Activated T-cell treated with anti-CD3 and anti-CD28 coated beads, Interleukin-2, amount 50 U/mL, for 1 hour (primary cell): ENCODE results near the gene PTPRQ.

Source experiments
- DNase-seq: peaks from one replicate; pipeline ENCODE4 v3.0.0-alpha.2; 2020

PTPRQ gene

GRCh38 chr12:80576641-80577418 lies 132.8 kb downstream of the PTPRQ start:
- no peak for DNase-seq

DNA sequence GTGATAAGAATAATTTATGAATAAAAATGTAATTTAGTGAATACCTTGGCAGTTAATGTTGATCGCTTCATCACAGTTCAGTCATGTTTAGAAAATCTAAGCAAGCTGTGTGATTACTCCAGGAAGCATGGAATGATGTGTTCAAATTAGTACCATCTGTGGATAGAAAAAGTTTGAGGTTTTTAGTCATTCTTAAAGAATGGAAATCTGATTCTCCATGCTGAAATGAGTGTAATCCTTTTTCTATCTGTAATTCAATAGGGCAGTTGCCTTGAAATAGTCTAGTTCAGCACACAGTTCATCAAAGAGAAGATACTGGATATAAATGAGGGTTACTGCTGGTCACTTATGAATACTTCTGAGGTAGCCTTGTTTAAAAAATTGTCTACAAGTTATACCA lies 136.2 kb downstream of the PTPRQ start:
- DNase-seq = no peak

DNA sequence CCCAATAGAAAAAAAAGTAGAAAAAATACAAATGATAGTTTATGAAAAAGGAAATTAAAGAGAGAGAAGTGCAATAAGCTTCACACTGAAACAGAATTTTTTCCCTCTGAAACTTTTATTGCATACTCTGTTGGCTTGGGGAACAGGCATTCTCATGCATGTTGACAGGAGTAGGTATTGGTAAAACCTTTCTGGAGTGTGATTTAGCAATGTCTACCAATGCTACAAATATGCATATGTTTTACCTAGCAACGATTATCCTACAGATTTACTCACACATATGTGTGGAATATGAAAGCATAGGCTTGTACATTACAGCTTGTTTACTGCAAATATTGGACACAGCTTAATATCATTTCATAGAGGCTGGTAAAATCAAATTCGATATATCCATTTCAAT lies 137.7 kb downstream of the PTPRQ start:
- DNase-seq = no peak

DNA sequence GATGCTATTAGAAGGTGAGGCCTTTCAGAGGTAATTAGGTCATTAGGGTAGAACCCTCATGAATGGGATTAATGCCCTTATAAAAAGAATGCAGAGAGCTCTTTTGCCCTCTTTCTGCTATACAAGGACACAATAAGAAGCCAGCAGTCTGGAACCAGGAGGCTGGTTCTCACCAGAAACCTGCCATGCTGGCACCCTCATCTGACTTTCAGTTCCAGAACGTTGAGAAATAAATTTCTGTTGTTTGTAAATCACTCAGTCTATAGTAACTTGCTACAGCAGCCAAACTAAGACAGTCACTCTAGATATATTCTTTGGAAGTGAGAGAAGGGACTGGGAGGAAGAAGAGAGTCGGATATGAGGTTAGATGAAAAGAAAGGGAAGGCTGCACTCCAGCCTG lies 138.4 kb downstream of the PTPRQ start:
- DNase-seq = no peak

GRCh38 chr12:80589077-80589476 lies 145.0 kb downstream of the PTPRQ start:
- DNase-seq = no peak

DNA sequence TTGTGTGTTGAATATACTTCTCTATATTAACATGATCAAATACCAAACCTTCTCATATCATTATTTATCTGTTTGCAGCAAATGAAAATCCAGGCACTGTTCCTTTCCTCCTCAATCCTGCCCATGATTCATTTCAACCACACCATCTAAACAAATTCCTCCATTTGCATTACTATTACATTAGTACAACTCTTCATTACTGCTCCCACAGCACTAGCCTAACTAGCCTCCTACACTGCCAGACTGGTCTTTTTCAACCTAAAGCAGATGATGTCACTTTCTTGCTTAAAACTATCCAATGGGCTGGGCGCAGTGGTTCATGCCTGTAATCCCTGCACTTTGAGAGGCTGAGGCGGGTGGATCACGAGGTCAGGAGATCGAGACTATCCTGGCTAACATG lies 146.1 kb downstream of the PTPRQ start:
- no peak for DNase-seq

DNA sequence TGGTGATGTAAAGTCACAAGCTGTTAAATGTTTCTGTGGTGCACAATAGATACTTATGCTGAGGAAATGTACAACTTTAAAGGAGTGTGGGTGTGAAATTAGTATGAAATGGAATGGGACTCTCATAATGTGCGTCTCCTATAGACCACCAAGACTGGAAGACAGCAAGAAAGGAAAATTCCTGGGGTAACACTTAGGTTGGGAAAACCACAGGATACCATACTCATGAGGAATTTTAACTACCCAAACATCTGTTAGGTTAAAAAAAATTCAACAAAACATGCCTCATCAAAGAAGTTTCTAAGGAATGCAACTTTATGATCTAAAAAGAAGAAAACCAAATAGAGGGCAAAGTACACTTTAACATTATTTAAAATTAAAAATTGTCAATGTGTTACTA lies 149.7 kb downstream of the PTPRQ start:
- no peak for DNase-seq

- no peak for DNase-seq
Measured at GRCh38 chr12:80596509-80596908, 152.5 kb downstream of the PTPRQ start.

- no peak for DNase-seq
Measured at GRCh38 chr12:80598004-80598606, 154.1 kb downstream of the PTPRQ start.

DNA sequence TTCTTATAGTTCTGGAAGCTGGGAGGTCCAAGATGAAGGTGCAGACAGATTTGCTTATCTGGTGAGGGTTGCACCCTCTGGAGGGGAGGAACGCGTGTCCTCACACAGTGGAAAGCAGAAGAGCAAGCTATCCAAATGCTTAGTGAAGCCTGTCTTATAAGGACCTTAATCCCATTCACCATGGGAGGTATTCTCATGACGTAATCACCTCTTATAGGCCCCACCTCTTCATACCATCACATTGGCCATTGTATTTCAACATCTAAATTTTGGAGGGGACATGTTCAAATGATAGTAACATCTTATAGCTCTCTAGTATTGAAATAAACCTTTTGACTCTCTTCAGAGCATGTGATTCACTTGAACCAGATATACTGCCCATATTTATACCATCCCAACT lies 158.4 kb downstream of the PTPRQ start:
- DNase-seq = no peak

- no peak for DNase-seq
Measured at GRCh38 chr12:80607361-80608135, 163.5 kb downstream of the PTPRQ start.

DNA sequence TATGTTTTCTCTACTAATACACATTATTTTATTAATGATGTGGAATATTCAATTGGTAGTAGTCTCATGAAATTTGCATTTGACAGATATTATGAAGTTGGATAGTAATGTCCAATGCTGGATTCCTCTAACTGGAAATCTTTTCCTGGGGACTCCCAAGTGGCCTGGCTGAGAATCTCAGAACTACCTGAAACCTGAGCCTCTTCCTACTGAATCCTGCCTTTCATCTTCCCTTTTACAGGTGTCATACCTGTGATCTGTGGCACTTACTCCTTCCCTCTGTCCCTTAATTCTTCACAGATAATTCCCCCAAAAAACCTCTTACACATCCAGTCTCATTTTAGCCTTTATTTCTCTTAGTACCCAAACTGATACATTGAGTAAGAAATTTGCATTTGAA lies 173.7 kb downstream of the PTPRQ start:
- DNase-seq = no peak

DNA sequence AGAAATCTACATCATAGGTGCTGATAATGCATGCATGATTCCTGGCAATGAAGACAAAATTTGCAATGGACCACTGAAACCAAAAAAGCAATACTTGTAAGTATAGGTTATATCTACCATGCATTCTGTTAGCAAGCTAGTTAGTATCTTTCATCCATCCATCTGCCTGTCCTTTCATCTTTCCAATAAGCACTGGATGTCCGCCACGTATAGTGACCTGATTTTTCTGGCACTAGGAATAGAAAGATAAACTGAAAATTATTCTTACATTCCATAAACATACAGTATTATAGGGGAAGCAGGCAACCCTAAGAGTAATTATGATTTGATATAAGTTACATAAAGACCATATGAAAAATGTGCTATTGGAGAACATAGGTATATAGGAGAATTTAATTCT lies 176.2 kb downstream of the PTPRQ start:
- no peak for DNase-seq

DNA sequence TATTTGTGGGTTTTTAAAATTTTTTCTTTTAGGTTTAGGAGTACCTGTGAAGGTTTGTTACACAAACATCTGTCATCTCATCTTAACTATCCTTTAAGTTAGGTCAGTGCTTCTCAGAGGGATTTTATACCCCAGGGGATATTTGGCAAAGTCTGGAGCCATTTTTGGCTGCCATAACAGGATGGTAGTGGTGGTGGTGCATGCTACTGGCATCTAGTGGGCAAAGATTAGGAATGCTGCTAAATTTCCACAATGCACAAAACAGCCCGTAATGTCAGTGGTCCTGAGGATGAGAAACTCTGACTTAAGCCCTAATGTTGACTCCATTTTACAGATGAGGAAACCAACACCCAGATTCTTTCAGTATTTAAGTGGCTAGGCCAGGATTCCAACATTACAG lies 178.2 kb downstream of the PTPRQ start:
- no peak for DNase-seq

DNA sequence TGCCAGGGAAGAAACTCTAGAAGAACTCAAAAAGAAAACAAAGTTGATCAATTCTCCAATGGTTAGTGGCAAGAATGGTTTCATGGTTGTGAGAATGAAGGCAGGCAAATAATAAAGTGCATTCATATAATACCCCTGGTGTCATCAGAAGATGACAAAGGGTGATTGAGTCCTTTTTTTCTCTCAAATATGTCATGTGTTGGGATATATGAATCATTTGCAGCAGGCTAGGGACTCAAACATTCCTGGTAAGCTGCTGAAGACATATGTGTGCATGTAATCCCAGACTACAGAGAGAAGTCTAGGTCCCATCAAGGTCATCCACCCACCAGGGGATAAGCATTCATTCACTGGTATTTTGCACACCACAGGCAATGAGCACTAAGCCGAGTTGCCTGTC lies 181.0 kb downstream of the PTPRQ start:
- DNase-seq = no peak

DNA sequence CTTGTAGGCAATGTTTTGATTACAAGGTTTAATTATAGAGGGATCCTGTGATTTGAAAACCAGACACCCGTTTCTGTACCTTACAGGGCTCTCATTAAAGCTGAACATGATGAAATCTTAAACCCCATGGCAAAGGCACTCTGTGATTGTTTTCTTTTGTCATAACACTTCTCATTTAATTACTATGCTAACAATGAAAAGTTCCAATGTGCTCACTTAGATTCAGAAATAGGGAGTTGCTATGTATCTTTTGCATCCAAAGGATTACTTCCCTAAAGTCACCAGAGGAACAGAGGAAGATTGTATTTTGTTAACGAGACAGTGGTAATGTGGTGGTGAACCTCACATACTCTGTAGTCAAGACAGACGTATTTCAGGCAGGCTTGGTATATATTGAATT lies 181.9 kb downstream of the PTPRQ start:
- DNase-seq = no peak

DNA sequence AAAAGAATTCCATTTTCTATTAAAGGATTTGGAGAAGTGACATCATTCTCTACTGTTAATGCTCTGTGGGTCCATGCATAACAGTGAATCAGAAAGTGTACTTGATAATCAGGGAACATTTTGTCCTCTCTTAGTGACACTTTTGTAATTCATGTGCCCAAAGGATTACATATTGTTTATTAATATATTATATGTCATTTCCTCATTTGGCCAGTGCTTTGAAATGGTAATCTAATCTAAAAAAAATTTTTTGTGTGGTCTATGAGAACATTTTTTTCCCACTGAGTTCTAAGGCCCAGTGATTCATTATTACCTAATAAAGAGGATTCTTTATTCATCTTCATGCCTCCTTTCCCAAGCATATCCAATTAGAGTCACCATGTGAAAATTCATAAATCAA lies 183.7 kb downstream of the PTPRQ start:
- no peak for DNase-seq

- no peak for DNase-seq
Measured at GRCh38 chr12:80632835-80633234, 188.8 kb downstream of the PTPRQ start.

GRCh38 chr12:80634903-80635302 lies 190.9 kb downstream of the PTPRQ start:
- DNase-seq = no peak

DNA sequence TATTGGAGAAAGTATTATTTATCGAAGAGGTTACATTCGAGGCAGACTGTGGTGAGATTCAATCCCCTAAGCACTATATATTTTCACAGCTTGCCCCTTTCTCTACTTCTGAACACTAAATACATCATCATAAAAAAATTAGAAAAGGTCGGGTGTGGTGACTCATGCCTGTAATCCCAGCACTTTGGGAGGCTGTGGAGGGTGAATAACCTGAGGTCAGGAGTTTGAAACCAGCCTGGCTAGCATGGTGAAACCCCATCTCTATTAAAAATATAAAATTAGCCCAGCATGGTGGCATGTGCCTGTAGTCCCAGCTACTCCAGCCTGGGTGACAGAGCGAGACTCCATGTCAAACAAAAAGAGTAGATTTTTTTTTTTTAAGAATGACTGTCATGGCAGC lies 192.8 kb downstream of the PTPRQ start:
- DNase-seq = no peak

DNA sequence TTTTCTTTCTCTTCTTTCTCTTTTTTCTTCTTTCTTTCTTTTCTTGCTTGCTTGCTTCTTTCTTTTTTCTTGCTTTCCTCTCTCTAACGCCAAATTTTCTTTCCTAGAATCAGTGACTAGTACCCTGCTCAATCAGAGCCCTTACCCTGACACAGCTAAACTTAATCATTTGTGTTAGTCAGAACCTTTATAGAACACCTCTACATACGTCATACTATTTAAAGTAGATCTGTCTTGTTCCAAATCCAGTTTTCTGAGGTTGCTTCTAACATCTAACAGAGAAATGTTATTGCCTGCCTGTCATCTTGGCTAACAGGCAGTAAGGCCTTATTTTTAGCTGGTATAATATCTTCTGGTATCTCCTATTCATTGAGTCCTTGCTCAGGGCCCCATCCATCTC lies 197.9 kb downstream of the PTPRQ start:
- no peak for DNase-seq

GRCh38 chr12:80643961-80644360 lies 199.9 kb downstream of the PTPRQ start:
- DNase-seq = no peak

DNA sequence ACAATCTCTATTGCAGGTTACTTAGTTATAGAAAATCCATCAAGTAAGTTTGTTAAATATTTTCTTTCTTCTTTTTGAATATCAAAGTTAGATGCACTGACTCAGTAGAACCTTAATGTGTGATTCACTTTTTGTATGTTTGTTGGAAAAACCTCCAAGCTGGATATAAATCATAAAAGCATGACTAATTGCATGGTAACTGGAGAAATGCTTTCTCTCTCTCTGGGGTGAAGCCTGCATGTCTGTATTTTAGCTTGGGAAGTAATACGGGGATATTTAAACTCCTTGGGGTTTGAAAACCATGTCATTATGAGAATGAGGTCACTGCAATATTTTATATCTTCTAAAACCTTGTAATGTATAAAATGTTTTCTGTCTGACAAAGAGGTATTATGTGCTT lies 204.8 kb downstream of the PTPRQ start:
- DNase-seq = no peak

DNA sequence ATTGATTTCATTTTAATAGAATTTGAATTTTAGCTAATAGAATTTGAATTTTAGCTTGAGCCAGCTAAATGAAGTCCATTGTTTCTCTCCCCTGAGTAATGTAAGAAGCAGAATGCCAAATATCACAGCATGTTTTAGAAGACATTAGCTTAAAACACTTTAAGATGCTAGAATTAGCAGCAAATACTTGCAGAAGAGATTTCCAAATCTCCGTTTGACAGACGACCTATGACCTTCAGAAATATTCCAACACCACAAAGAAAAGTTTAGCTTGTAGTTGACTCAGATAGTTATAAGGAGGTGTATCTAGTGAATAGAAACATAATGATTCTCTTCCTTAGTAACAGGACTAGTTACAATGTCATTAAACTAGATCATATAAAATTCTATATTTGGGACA lies 211.7 kb downstream of the PTPRQ start:
- DNase-seq = no peak
